Loucy (cell line): ENCODE measurements around the gene TCEAL1.
"Not testable (repeated sequence)": the region's sequence is repeated elsewhere in the genome, so short reads cannot be mapped to it uniquely, and the experiment has no call there.

Source experiments
- H2AFZ ChIP-seq: fragments of 200-600 bp; sonication (generic); 2 replicates; pipeline ENCODE4 v1.6.0; 2016; ENCODE audit warnings: antibody characterized with exemption, mild to moderate bottlenecking, low read length, moderate library complexity
- H3F3A ChIP-seq: fragments of 200-600 bp; 2 replicates; pipeline ENCODE4 v1.6.0; 2016; ENCODE audit warnings: antibody characterized with exemption, low read depth, mild to moderate bottlenecking
- H3K27me3 ChIP-seq: fragments of 200-600 bp; sonication (generic); 2 replicates; pipeline ENCODE4 v1.6.1; 2014; ENCODE audit warnings: low read length, mild to moderate bottlenecking; ENCODE audit not compliant: insufficient read depth, poor library complexity, severe bottlenecking
- H3K36me3 ChIP-seq: fragments of 200-600 bp; sonication (generic); 2 replicates; pipeline ENCODE4 v1.6.1; 2016; ENCODE audit warnings: low read length; ENCODE audit not compliant: insufficient read depth
- H3K4me1 ChIP-seq: fragments of 200-600 bp; sonication (generic); 2 replicates; pipeline ENCODE4 v1.5.1; 2014; ENCODE audit warnings: low read length, mild to moderate bottlenecking; ENCODE audit not compliant: insufficient read depth, poor library complexity, severe bottlenecking
- H3K4me2 ChIP-seq: fragments of 200-600 bp; sonication (generic); 2 replicates; pipeline ENCODE4 v1.6.0; 2014; ENCODE audit warnings: antibody characterized with exemption, low read length, low read depth, mild to moderate bottlenecking; ENCODE audit not compliant: poor library complexity, severe bottlenecking
- H3K4me3 ChIP-seq: fragments of 200-600 bp; sonication (generic); 2 replicates; pipeline ENCODE4 v1.5.1; 2014; ENCODE audit warnings: low read length, mild to moderate bottlenecking, mixed read lengths; ENCODE audit not compliant: poor library complexity, severe bottlenecking
- H3K79me2 ChIP-seq: fragments of 200-600 bp; sonication (generic); 2 replicates; pipeline ENCODE4 v1.6.1; 2014; ENCODE audit warnings: low read length; ENCODE audit not compliant: insufficient read depth
- H3K9ac ChIP-seq: fragments of 200-600 bp; sonication (generic); 2 replicates; pipeline ENCODE4 v1.6.0; 2014; ENCODE audit warnings: mild to moderate bottlenecking, low read depth, low read length, moderate library complexity; ENCODE audit not compliant: poor library complexity, severe bottlenecking
- H3K9me2 ChIP-seq: fragments of 200-600 bp; sonication (generic); replicated peaks from 2 replicates; pipeline ENCODE4 v1.6.1; 2016; ENCODE audit warnings: low read depth, low read length, mixed read lengths
- H3K9me3 ChIP-seq: fragments of 200-600 bp; sonication (generic); 2 replicates; pipeline ENCODE4 v1.6.1; 2014; ENCODE audit warnings: mild to moderate bottlenecking, antibody characterized with exemption, low read length, low read depth; ENCODE audit not compliant: insufficient read depth
- H4K20me1 ChIP-seq: fragments of 200-600 bp; sonication (generic); 2 replicates; pipeline ENCODE4 v1.6.0; 2014; ENCODE audit warnings: antibody characterized with exemption, low read length, mild to moderate bottlenecking; ENCODE audit not compliant: insufficient read depth, poor library complexity, severe bottlenecking
- EZH2phosphoT487 ChIP-seq: fragments of 200-600 bp; IDR thresholded peaks from 2 replicates; pipeline ENCODE4 v1.6.1; 2018; ENCODE audit warnings: antibody characterized with exemption, mild to moderate bottlenecking, moderate library complexity, borderline replicate concordance
- TF ChIP-seq, protein P1 (sequence below): fragments of 200-600 bp; sonication (generic); conservative IDR thresholded peaks from 2 replicates; pipeline ENCODE4 v1.5.1; 2014; ENCODE audit warnings: mild to moderate bottlenecking, antibody characterized with exemption, low read length

TCEAL1 gene

DNA sequence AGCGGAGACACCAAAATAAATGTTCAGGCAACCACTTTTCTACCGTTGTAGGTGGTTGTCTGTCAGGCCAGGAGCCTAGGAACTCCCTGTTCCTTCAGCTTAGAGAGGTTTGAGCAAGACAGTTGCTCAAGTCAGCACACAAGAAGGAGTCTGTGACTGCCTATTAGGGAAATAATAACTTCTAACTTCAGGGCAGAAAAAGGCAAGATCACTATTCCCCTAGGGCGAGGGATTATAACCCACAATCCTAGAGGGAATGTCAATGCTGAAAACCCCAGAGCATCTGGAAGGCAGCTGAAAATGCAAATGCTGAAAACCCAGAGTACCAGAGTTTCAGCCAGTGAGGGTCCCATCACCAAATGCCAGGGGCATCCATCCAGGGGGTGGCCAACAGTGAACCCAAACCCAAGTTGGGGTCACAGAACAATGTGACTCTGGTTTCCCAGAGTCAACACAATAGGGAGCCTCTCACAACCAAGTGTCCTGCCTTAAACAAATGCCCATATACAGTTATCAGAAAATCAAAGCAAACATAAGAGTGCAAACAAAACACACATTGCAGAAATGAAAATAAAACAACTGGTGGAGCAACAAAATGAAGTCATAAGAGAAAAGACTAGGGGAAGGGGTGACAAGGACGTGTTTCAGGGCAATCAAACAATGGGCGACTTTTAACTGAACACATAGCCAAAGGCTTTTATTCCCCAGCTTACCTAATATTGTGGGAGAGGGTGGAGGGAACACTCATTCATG, 30.1 kb downstream of the TCEAL1 start:
- H3F3A ChIP-seq: no peaks in the 10 kb centered on the region
- H3K79me2 ChIP-seq: no peaks in the 10 kb centered on the region
- H3K36me3 ChIP-seq: no peaks in the 10 kb centered on the region
- no peak overlapping the region for H3K4me3 ChIP-seq
- no peak for TF ChIP-seq EZH2phosphoT487
- TF ChIP-seq, protein P1, sequence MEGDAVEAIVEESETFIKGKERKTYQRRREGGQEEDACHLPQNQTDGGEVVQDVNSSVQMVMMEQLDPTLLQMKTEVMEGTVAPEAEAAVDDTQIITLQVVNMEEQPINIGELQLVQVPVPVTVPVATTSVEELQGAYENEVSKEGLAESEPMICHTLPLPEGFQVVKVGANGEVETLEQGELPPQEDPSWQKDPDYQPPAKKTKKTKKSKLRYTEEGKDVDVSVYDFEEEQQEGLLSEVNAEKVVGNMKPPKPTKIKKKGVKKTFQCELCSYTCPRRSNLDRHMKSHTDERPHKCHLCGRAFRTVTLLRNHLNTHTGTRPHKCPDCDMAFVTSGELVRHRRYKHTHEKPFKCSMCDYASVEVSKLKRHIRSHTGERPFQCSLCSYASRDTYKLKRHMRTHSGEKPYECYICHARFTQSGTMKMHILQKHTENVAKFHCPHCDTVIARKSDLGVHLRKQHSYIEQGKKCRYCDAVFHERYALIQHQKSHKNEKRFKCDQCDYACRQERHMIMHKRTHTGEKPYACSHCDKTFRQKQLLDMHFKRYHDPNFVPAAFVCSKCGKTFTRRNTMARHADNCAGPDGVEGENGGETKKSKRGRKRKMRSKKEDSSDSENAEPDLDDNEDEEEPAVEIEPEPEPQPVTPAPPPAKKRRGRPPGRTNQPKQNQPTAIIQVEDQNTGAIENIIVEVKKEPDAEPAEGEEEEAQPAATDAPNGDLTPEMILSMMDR: no peak
- H4K20me1 ChIP-seq: no peaks in the 10 kb centered on the region
- no peak overlapping the region for H2AFZ ChIP-seq
- H3K9me2 ChIP-seq: no peaks in the 10 kb centered on the region
- no peak overlapping the region for H3K9ac ChIP-seq
- H3K4me2 ChIP-seq: no peak overlapping the region
- H3K27me3 ChIP-seq: no peaks in the 10 kb centered on the region
- H3K9me3 ChIP-seq: no peaks in the 10 kb centered on the region
- no peaks in the 10 kb centered on the region for H3K4me1 ChIP-seq

DNA sequence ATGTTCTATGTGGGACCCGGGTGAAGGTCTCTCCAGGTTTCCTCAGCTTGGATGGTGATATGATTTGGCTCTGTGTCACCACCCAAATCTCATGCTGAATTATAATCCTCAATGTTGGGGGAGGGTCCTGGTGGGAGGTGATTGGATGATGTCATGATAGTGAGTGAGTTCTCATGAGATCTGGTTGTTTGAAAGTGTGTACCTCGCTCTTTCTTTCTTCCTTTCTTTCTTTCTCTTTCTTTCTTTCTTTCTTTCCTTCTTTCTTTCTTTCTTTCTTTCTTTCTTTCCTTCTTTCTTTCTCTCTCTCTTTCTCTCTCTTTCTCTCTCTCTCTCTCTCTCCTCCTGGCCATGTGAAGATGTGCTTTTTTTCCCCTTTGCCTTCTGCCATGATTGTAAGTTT, 30.7 kb downstream of the TCEAL1 start:
- H2AFZ ChIP-seq, H3K4me1 ChIP-seq: not testable (repeated sequence)

DNA sequence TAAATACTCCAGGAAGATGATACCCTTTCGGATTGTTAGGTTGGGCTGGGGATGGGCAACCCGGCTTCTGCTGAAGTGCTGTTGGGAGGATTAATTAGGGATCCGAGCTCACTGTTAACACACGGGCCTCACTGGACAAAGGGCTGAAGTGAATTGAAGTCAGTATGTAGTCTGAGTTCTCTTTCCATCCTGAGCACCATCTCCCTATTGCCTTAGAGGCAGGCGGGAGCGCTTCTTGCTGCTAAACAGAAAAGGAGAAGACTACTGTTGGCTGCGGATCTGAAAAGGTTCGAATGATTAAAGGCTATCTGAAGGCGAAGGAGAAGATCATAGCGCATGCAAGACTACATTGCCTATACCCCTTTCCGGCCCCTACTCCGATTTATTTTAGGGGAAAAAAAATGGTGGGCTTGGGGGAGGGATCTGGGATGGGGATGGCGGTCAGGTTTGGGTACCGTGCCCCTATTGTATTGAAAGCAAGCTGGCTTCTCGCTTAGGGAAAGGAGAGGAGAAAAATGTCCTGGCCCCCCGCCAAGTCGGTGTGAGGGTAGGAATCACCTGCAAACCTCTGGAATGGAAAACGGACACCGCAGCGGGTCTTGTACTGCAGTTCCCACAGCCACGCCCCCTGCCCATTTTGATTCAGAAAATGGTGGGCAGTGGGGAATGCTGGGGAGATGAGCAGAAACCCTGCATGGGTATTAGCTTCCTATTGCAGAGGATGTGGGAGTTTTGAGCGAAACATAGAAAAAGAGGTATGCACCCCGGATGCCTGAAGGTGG, 35.4 kb downstream of the TCEAL1 start:
- Histone ChIP-seq H3K9ac (no peak overlapping the region), H2AFZ (no peak overlapping the region), H3K4me2 (no peak overlapping the region)

More for the DNA sequence above, 30.7 kb downstream of the TCEAL1 start:
- not testable (repeated sequence) for H3K4me3 ChIP-seq, H3F3A ChIP-seq, H3K79me2 ChIP-seq, H3K9me3 ChIP-seq, H3K9ac ChIP-seq, H4K20me1 ChIP-seq, H3K27me3 ChIP-seq, H3K36me3 ChIP-seq, H3K4me2 ChIP-seq, H3K9me2 ChIP-seq

More for the DNA sequence above, 35.4 kb downstream of the TCEAL1 start:
- Histone ChIP-seq H3F3A (no peaks in the 10 kb centered on the region), H3K4me1 (no peaks in the 10 kb centered on the region), H3K9me3 (no peaks in the 10 kb centered on the region), H3K9me2 (no peaks in the 10 kb centered on the region), H3K4me3 (no peak overlapping the region), H4K20me1 (no peaks in the 10 kb centered on the region), H3K36me3 (no peaks in the 10 kb centered on the region), H3K27me3 (no peaks in the 10 kb centered on the region), H3K79me2 (no peaks in the 10 kb centered on the region)
- TF ChIP-seq EZH2phosphoT487: no peak
- TF ChIP-seq, protein P1: no peak
